EL (cell line): Measurements from ENCODE around the gene BCR.

Experiments used
- DNase-seq: peaks from one replicate; pipeline ENCODE4 v3.0.0-alpha.2; 2016

The BCR gene

DNA sequence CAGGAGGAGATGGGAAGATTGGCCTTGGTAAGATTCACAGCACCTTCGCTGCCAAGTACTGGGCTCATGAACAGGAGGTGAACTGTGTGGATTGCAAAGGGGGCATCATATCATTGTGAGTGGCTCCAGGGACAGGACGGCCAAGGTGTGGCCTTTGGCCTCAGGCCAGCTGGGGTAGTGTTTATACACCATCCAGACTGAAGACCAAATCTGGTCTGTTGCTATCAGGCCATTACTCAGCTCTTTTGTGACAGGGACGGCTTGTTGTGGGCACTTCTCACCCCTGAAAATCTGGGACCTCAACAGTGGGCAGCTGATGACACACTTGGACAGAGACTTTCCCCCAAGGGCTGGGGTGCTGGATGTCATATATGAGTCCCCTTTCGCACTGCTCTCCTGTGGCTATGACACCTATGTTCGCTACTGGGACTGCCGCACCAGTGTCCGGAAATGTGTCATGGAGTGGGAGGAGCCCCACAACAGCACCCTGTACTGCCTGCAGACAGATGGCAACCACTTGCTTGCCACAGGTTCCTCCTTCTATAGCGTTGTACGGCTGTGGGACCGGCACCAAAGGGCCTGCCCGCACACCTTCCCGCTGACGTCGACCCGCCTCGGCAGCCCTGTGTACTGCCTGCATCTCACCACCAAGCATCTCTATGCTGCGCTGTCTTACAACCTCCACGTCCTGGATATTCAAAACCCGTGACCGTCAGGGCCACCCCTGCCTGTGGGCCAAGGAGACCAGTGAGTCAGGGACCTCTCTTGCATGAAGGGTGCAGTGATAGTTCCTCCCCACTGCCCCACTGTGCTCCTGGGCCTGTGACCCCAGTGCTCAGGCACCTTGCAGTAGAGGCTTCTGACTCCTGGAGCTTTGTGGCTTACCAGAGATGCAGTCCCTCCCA is 83.6 kb downstream of the BCR start:
- DNase-seq = no peak

DNA sequence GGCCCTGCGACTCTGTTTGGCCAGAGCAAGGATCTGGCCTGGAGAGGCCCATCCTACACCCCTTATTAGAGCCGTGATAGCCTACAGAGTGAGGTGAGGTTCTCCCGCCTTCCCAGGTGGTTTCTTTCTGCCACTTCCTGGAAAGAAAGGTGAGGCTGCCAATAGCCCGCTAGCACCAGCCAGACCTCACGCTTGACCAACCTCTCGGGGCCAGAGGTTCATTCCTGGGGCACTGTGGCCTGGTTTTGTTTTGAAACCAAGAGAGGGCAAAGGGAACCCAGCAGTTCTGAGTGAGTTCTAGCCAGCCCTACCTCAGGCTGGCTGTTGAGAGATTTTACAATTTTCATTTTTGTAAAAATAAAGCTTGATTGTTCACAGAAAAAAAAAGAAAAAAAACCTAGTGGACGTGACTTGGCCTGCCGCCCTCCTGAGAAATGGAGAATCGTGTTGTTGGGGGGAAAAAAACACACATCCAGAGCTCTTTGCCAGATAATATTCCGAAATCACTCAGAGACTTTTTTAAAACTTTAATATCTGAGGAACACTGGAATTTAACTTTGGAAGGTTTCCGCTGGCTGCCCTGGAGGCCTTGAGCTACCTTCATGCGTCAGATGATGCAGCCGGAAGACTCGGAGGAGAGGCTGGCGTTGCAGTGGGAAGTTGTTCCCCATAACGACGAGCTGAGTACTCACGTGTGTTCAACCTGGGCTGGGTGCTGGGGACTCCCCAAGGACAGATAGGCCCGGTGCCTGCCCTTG is 84.5 kb downstream of the BCR start:
- no peak for DNase-seq

DNA sequence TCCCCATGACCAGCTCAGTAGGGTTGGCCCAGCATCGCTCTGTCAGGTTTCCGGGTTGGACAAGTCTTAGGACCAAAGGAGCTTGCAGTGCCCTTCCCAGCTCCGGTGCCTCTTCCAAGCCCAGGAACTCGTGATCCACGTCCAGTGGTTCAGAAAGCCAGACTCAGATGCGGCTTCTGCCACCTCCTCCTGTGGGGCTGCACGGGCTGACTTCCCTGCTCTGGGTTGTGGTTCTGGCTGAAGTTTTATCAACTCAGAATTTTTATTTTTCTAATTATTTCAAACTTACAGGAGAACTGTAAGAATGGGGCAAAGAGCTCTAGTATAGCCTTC is 85.0 kb downstream of the BCR start:
- DNase-seq = no peak

DNA sequence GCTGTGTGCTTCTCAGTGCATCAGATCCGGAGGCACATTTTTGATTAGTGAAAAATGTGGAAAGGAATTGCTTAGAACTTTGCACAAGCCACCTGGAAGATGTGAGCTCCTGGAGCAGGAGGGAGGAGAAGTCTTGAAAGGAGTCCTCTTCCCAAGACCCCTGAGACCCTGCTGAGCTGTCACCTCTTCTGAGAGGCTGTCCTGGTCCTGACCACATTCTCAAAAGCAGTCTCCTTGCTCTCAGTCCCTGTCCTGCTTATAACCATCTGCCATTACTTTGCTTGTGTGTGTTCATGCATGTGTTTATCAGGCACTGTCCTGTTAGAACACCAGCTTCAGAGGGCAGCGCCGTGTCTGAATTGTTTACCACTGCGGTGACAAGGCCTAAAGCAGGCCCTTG is 86.5 kb downstream of the BCR start:
- DNase-seq = no peak

DNA sequence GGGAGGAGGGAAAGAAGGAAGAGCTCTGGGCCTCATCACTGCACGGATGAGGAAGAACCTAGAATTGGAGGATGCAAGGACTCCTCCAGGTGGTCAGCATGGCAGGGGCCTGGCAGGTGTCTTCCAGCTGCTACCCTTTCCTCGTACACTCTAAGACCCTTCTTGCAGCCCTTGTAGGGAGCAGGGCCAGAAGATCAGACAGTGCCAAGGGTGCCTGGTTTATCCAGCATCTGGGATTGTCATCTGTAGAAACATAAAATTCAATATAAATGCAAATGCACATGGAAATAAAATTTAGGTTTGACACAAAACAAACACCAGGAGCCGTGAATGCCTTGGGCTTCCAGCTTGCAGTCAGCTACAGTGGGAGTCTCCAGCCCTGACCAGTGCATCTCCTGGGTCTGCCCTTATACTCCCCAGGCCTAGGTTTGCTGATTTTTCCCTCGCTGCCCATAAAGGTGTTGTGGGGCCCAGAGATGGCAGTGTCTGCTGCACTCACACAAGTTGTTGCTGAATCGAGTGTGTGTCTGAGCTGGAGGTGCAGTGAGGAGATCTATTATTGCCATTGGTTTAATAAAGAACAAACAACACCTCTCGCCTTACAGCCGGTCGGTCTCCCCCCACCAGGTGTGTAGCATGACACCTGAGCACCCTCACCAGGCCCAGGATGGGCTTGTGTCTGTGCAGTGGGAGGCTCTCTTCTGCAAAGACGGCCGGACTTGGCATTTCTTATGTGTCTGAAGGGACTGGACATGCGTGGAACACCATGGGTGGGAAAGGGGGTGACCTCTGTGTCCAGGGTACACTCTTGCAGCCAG is 87.1 kb downstream of the BCR start:
- DNase-seq = no peak

DNA sequence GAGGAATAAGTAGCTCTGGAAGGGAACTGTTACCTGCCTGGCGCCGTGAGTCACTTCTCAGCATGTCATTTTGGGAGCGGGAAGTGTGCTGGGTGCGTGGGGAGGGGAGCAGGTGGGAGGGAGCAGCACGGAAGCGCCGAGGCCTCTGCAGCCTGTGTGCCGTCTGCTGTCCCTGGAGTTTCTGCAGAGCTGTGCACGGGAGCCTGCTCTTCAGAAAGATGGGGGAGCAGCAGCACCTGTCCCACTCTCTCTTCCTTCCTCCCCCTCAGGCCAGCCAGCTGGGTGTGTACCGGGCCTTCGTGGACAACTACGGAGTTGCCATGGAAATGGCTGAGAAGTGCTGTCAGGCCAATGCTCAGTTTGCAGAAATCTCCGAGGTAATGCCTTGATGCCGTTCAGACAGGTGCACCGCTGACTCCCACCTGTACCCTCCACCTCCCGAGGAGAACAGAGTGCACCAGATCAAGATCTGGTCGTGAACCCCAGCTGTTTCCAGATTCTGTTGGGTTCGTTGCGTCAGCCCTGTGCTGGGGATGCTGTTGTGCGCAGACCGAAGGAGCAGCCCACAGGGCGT is 87.9 kb downstream of the BCR start:
- DNase-seq = no peak

DNA sequence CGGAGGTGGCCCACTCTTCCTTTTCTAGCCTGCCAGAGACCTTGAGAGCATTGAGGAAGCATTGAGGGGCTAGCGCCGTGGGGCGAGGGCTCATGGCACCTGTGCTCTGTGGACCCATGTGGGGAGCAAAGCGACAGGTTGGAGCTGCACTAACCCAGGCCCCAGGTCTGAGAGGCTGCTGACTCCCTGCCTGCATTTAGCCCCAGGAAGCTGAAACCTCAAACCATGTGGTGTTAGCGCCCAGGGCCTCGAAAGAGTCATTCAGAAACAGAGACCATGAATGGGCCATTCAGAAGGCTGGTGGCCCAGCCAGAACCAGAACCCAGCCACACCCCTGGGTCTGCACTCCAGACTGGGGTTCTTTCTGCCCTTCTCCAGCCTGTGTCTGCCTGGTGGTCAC is 88.6 kb downstream of the BCR start:
- no peak for DNase-seq

DNA sequence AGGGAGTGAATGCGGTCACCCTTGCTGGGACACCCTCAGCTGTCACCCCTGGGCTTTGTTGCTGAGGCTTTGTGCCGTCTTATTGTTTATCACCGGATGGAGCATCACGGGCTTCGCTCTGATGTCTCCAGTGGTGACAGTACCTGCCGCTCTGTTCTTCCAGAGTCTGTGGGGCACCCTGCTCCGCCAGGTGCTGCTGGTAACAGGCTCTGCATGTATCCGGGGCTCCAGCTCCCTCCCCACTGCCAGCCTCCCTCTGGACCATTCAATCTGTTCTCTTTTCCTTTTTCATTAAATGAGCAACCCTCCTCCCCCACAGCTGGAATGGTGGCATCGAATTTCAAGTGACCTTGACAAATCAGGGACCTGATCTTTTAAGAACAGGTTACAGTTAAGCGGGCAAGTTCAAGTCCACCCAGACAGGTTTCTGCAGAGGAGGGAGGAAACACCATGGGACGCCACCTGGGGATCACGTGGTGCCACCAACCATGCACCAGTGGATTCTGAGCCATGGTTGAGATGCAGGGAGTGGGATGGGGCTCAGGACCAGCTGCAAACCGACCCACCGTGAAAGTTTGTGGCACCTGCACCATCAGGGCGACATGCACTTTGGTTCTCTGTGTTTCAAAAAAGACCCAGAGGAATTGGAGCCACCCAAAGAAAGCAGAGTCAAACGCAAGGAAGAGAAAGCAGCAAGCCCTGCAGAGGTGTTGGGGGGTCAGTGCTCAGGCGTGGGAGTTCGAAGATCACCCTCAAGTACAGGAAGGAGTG is 89.3 kb downstream of the BCR start:
- DNase-seq = no peak

DNA sequence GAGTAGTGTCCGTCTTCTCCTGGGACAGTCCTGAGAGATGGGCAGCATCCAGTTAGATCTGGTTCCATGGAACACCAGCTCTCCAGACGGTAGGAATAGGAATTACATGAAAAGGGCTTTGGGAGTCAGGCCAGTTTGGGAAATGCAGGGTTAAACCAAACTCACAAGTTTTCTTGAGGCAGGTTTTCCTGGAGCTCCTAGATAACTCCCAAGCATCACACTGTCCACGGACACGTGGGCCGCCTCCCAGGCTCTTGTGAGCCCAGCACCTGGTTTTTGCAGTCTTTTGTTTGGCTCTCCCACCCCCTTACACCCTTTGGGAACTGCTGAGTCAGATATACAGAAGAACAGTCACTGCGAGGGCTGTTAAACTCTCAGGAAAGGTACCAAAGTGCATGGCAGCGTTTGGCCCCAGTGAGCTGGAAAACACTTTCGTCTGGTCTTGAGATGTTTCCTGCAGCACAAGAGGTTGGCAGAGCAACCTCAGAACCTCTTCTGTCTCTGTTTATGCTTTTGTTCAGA is 90.0 kb downstream of the BCR start:
- no peak for DNase-seq

DNA sequence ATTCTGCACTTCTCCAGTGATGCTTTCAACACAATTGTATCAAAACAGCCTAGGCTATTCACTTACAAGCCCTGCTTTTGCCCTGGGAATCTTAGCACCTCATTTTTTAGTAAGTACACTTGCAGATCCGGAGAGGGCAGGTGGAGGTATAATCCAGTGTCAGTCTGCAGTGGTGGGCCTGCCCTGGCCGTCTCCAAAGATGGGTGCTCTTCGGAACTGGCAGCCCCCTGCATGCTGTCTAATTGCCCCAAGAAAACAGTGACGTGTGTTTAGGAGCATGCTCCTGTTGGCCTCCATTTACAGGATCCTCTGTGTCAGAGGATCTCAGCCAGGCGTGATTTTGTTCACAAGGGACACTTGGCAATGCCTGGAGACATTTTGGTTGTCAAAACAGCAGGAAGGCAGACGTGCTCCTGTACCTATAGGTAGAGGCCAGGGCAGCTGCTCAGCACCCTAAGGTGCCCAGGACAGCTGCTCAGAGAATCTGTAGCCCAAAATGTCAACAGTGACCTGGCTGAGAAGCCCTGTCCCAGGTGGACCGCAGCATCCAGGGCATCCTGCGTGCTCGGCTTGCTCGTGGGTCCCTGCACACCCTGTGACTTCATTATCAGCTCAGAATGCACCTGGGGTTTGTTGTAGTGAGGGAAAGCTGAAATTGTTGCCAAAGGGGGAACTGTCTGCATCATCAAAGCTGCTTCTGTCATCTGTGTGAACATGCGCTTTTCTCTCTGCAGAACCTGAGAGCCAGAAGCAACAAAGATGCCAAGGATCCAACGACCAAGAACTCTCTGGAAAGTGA is 90.7 kb downstream of the BCR start:
- DNase-seq = no peak

DNA sequence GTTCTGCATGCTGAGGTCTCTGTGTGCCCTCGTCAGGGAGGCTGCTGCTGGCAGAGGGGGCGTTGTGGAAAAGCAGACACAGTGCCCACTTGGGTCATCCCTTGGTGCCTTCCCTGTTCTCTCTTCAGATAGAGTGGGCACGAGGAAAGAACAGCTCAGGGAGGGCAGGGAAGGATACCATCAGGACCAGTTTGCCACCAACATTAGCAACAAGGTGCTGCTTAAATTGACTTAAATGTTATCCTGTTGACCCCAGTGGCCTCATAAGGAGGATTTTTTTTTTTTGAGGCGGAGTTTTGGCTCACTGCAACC is 91.2 kb downstream of the BCR start:
- DNase-seq = no peak

DNA sequence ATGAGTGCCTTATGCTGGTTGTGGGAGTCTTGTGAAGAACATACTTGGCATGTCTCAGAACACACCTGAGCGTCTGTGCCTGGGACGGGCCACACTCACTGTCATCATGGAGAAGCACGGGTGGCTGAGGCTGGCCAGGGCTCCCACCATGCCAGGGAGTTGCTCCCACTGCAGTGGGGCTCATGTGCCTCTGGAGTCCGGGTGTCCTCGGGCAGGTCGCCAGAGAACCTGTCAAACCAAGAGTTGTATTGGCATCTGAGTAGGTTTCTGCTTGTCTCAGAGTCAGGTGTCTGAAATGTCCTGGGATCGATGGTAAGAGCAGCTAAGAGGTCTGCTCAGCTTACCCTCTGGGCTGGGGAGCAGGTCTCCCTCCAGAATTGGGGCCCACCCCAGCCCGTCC is 92.1 kb downstream of the BCR start:
- no peak for DNase-seq

DNA sequence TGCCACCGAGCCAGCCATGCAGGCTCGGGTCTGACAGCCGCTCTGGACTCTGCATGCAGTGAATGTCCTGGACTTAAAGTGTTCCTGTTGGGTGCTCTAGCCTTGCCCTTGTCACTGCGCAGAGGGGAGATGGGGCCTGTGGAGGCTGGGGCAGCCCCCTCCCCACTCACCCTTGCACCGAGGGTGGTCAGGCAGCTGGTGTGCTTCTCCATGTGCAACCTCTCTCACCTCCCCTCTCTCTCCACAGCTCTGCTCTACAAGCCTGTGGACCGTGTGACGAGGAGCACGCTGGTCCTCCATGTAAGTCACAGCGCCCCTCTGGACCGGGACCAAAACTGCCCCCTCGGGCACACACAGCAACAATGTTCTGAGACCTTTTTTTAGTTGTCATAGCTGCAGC is 92.5 kb downstream of the BCR start:
- no peak for DNase-seq

DNA sequence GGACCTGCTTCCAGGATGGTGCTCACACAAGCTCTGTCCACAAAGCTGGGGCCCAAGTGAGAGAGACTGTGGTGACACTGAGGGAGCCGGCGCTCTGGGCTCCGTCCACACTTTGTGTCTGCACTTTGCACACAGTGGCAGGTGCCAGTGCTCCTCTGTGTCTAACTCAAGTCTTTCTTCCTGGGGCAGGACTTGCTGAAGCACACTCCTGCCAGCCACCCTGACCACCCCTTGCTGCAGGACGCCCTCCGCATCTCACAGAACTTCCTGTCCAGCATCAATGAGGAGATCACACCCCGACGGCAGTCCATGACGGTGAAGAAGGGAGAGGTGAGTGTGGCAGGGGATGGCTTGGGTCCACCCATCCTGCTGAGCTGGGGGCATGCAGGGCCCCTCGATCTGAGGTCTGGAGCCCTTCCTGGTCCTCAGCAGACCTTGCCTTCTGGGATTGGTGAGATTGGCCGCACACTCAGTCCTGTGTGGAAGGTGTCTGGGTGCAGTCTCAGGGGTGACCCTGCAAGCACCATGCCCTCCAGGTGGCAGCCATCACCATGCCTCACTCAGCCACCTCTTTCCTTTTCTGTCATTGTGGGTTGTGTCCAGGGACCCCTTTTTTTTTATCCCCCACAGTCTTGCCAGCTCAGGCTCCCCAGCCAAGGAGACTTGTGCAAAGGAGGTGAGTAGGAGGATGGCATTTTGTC is 93.3 kb downstream of the BCR start:
- no peak for DNase-seq

DNA sequence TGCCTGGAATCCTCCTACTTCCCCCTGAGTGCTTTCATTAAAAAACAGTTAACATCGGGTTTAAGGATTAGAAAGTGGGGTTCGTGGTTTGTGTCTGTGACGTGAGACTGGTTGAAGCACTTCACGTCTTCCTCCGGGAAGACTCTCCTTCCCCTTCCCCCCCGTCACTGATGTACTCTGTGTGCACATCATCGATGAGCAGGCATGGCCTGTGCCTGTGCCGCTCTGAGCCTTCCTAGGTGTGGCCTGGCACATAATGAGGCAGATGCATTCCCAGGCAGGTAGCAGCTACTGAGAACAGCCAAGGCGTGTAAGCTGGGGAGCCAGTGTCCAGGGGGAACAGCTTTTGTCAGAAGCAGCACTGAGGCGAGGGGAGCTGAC is 93.8 kb downstream of the BCR start:
- no peak for DNase-seq

DNA sequence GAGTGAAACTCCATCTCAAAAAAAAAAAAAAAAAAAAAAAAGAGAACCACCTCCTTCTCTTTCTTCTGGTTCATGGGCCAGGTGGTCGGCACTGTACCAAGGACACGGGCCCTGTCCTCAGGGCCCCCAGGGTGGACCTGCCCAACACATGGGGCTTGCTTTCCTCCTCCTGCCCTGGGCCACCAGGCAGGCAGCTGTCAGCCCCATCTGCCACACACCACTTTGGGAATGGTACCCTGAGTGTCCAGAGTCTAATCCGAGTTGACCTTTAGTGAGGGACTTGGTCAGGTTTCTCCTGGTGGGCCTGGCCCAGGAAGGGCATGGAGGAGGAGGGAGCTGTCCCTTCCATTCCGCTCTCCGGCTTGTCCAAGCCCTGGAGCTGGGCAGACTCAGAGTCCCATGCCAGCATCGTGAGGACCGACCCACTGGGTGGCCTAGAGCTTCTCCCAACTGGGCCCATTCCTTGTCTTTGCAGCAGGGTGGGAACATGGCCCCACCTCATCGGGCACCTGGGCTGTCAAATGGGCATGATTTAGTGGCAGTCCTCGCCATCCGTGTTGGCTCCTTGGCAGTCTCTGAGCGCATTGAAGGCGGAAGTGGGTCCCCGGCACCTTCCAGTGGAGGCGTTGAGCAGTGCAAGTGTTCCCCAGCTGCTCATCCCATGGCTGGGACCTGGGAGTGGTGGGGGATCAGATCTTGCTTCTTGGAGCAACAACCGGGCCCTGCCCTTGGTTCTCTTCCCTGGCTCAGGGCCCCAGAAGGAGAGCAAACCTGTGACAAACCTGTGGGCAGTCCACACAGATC is 94.8 kb downstream of the BCR start:
- no peak for DNase-seq

DNA sequence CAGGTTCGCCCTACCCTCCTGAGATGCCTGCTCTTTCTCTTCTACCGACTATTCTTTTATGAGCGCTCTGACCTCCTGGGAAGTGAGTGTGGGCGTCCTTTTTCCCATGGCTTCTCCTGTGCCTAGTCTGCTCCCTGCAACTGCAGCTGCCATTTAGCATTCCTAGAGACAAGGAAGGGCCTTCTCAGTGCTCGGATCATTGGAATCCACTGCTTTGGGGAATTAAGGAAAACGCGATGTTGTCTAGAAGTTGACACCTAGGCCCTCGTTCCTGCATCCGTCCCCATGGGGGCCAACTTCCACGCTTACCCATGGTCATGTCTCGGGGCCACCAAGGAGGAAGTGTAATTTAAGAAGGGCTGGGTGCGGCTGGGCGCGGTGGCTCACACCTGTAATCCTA is 95.4 kb downstream of the BCR start:
- no peak for DNase-seq

DNA sequence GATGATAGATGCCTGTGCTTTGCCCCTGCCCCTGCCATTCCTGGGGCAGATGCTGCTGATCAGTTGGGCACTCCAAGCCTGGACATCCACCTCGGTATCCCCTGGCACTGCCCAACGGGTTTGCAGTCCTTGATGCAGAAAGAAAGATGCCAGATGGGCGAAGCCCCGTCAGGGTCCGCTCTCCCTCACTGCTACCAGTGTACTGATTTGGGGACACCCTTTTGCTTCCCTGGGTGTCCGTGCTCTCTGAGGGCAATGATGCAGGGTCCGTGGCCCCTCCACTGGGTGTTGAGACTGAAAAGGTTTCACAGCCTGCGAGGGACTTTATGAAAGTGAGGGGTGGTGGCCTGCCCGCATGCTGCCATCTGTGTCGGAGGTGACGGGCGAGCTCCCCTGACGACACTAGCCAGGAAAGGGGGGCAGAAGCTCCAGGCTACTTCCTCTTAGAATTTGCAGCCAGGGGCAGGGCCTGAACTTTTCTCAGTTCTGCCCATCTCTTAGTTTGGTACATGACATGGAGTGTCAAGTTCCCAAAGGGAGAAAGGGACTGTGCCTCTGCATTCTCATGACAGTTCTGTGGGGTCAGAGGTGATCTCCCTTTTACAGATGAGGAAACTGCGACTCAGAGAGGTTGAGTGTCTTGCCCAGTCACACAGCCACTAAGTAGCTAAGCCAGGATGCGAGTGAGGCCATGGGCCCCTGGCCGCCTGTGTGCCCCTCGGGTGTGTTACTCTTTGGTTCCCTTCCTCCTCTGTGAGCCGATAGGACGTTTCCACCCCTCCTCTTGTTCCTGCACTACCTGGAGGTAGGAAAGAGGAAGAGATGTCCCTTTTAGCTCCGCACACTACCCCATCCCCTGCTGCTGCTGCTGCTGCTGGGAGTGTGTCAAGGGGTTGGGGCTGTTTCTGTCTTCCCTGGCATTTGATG is 96.6 kb downstream of the BCR start:
- DNase-seq = no peak
